ENCODE data around the gene ZDHHC8. TPM values are rescaled to one million over a fixed set of nuclear protein-coding genes. Genes with fewer than 3 reads are reported as not detected.

The ZDHHC8 gene
- total RNA-seq, 8 experiments from 2014 or later, result 4.5 to 34.5 (median 8.9) TPM

DNA sequence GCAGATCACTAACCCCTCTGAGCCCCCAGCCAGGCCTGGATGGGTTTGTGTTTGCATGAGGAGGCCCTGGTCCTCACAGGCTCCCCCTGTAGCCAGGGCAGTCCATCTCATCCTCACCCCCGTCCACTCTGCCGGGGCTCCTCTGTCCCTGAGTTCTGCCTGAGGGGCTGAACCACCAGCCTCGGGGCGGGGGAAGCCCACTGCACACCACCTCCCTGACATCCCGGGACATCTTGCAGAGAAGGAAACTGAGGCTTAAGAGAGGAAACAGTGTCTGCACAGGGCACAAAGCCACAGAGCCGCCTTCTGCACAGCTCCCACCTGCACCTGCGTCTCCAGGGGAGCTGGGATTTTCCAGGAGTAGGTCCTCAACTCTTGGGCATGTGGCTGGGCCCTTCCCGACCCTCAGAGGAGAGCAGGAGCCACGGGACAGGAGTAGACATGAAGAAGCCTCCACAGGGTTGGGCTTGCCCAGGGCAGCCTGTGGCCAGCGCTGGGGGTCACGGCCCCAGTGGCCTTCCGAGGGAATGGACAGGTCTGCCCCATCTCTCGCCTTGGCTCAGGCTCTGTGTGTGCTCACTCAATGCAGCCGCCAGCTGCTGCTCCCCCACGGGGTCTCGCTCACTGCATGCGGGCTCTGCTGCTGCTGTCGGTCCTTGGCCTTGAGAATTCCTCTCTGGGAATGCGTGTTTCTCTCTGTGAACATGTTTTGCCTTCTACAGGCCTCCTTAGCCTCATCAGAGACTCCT is 64.7 kb downstream of the ZDHHC8 start:
- Histone ChIP-seq H3K4me3 (no peak overlapping the region), H3K4me1 (replicated peaks in 1 of 2) (peaks cover 37 to 45% of the 10 kb centered on the region in 2 donors), H3K27ac (peak overlapping the region in 1 of 2 donors; percentile 37)
- ATAC-seq (replicated peaks in 6 of 8), result peak in 5 of 8 experiments; percentile 40 to 51 (median 46)
- 60 to 100% (median 77%) methylated on average over 1 to 4 of the region's 19 CpGs; no CpG with 5 or more reads in 6 of the 10 experiments for WGBS, 10 experiments
- in situ Hi-C loops (cut with MboI; ENCODE audit: low pct_unique_long_range_greater_than_20kb in 2 of 9, low sequenced_read_pairs in 9 of 9, unreplicated experiment in 9 of 9), result no loop called here

Other genes starting within 250 kb of the ZDHHC8 start
- 10 to 100 TPM; 22.7 to 99.4 (median 40.8) TPM for gene COMT, start 190.0 kb upstream of the ZDHHC8 start, total RNA-seq
- 10 to 100 TPM in 4 of 8 experiments, 1 to 10 TPM in 4; 2.4 to 33.9 (median 9.9) TPM for gene TXNRD2, start 190.0 kb upstream of the ZDHHC8 start, total RNA-seq
- 10 to 100 TPM in 7 of 8 experiments, 1 to 10 TPM in 1; 9.5 to 49.9 (median 39.2) TPM for gene ARVCF, start 115.0 kb upstream of the ZDHHC8 start, total RNA-seq
- gene TANGO2, start 110.7 kb upstream of the ZDHHC8 start, total RNA-seq, result 10 to 100 TPM in 5 of 8 experiments, 1 to 10 TPM in 3; 5.4 to 36.3 (median 14.5) TPM
- gene DGCR8, start 51.6 kb upstream of the ZDHHC8 start, total RNA-seq, result 10 to 100 TPM; 10.9 to 51.6 (median 20.2) TPM
- 100 to 1,000 TPM; 105 to 282 (median 143) TPM for gene RANBP1, start 15.7 kb upstream of the ZDHHC8 start, total RNA-seq
- gene TRMT2A, start 14.6 kb upstream of the ZDHHC8 start, total RNA-seq, result 10 to 100 TPM; 25.7 to 71.2 (median 50.0) TPM
- 1 to 10 TPM in 4 of 8 experiments, under 1 TPM in 3, not detected in 1; 0.56 to 7.6 (median 1.2) TPM for gene CCDC188, start 19.3 kb downstream of the ZDHHC8 start, total RNA-seq
- gene RTN4R, start 136.5 kb downstream of the ZDHHC8 start, total RNA-seq, result 10 to 100 TPM in 3 of 8 experiments, 1 to 10 TPM in 5; 1.0 to 17.7 (median 6.3) TPM
- gene DGCR6L, start 188.3 kb downstream of the ZDHHC8 start, total RNA-seq, result 10 to 100 TPM; 31.4 to 62.4 (median 41.0) TPM